RPMI7951 (cell line): ENCODE measurements around the gene ZNF687. TPM values are rescaled to one million over a fixed set of nuclear protein-coding genes. Genes with fewer than 3 reads are reported as not detected.
A peak's percentile ranks its signal among the peaks of the same experiment; 100 is the strongest.

ENCODE experiments used
- DNase-seq: peaks from one replicate; pipeline ENCODE4 v3.0.0-alpha.2; 2012; ENCODE audit warnings: low read depth
- total RNA-seq: library from RNA; depleted of rRNA; stranded (reverse); fragments of >200 nt; shearing (Covaris generic); gene quantifications from 2 replicates; pipeline ENCODE4 v1.2.3, GENCODE V29; 2014; rRNA removed

ZNF687 gene
- total RNA-seq, 1 experiment from 2014 or later, result 6.7 TPM

DNA sequence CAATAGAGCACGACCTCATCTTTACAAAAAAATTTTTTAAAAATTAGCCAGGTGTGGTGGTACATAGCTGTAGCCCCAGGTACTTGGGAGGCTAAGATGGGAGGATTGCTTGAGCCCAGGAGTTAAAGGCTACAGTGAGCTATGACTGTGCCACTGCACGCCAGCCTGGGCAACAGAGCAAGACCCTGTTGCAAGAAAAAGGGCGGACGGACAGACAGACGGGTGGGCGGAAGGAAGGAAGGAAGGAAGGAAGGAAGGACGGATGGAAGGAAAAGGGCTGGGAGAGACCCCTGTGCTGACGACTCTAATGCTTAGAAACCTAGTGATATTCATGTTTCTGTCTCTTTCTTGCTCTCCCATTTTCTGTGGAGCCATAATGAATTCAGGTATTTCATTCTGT, 30.7 kb downstream of the ZNF687 start:
- no peak for DNase-seq

DNA sequence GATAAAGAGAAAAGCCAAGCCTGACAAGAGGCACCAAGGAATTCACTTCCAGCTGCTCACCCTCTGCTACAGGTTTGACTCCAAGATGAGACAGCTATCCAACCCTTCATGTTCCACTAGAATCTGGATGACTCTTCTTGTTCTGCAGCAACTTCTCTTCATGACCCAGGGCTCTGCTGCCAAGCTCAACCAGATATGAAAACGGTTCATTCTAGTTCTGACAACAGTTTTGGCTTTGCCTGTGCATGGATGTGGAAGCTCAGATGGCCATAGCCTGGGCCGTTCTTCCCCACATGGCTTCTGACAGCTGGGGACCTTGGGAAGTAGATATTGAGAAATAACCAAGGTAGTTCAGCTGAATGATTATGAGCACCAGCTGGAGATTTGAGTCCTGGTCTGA, 31.4 kb downstream of the ZNF687 start:
- DNase-seq, result peak; percentile 22

DNA sequence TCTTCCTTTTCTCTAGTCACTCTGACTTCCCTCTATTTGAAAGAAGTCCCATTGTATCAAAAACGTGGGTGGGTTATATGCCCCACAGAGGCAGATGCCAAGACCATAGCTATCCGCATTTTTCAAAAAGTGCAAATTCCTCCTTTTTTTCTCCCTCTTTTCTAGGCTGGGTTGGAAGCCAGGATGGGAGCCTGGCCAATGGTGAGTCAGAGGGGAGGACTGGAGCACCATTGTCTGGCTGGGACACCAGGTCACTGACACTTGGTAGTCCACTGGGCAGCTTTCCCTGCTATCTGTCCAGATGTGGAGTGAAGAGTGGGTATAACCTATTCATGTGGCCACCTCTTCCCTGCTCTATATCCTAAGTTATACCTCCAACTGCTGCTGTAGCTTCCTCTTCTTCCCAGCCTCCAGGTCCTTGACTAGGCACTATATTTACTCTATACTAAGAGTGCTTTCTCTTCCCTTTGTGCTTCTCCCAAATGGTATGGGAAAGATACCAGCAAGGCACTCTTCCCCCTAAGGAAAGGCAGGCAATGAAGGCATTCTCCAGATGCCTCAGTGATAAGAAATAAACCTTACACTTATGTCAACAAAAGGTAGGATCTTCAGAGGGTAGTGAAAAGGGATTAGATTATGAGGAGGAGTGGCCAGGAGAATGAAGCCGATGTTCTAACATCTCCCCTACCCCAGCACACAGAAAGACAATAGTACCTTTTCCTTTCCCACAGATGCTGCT, 32.2 kb downstream of the ZNF687 start:
- DNase-seq, result peak; percentile 94

DNA sequence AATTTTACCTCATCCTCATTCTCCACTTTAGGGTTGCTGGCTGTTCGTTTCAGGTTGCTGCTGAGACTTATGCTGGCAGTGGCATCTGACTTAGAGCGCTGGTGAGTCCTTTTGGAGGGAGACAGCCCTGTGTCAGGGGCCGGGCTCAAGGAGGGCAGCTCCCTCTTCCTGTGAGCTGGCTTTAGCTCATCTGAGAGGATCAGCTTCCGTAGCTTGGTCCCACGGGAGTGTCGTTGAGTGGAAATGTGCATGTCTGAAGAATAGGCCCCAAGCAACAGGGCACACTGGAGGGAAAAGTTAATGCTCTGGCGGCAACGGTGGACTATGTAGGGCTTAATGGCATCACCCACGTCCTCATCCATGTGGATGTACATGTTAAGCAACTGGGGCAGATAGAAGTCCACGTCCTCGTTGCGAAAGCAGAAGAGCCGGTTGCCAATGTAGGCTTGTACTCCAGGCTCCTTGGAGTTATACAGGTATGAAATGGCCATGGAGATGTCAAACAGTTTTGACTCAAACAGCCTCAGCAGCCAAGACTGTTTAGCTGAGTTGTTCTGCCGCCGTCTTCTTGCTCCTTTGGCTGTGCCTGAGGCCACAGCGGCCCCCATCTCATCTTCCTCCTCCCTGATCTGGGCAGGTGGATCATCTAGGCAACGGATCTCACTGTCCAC, 33.6 kb downstream of the ZNF687 start:
- no peak for DNase-seq

DNA sequence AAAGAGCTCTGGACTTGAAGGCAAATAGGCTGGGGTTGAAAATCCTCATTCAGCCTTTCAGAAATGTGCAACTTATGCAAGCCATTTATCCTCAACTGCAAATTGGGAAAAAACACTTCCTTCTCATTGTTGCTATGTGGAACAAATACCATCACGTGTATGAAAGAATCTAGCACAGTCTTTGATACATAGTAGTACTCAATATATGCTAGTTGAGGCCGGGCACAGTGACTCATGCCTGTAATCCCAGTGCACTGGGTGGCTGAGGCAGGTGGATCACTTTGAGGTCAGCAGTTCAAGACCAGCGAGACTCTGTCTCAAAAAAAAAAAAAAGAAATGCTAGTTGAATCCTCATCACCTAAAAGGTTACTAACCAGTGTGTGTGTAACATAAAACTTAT, 36.9 kb downstream of the ZNF687 start:
- no peak for DNase-seq

DNA sequence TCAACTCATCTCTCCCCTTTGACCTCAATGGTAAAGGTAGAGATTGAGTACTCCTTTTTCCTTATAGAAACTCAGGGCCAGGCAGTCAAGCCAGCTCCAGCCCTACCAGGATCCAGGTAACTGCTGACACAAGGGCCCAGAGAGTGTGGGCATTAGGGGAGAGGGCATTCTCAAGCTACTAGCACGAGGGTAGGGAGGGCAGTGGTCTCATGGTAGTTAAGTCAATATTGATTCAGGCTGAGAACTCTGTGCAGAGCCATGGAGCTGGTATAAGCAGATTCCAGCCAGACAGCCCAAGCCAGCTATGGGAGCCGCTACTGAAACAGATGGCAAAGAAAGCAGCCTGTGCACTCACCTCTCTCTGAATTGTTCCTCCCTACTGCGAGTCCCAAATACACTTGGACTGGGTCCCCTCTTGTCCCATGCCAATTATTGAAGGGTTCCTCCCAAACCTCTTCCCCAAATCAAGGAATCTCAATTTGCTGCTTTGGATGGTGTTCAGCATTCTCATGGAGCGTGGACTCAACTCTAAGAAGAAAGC, 42.4 kb downstream of the ZNF687 start:
- no peak for DNase-seq

DNA sequence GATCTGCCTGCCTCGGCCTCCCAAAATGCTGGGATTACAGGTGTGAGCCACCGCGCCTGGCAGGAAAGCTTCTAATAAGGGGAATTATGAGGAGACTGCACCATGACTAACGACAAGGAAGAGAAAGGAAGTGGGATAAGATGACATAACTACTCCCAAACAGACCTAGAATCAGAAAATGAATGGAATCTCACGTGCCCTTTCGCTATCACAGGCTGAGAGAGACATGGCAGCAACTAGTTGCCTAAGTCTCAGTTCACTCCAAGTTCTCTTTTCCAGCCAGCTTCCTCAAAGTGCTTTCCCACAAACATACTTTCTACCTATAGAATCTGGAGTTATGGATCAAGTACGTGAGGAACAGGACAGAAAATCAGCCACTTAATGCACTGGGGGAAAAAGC, 43.1 kb downstream of the ZNF687 start:
- DNase-seq, result no peak

DNA sequence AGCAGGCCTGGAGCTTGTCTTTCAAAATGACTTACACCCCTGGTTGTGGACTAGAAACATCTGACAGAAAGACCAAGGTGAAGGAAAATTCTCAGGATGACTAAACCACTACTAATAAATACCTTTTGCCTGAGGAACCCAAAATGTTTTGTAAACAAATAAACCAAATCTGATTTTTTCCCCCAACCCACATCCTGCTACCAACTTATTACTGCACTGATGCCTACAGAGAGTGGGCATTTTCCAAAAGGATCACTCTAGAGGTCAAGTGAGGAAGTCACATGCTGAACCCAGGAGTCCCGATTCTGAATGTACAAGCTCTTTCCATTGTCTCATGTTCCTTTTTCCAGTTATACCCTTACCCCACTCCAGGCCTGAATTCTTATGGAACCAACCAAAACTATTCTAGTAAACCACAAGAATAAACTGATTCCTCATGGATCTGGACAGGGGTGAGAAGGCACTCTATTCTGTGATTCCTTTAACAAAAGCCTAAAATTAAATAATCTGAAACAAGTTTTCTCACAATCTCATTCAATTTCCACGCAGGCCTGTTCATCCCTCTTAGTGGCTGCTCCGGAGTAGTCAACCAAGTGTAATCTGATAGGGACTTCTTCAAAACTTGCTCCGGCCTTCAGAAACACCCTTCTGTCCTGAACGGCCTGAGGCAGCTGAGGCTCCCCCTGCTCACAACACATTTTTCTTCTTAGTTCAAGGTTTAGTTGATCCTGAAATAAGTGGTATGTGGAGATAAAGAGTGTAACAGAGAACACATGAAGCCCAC, 43.7 kb downstream of the ZNF687 start:
- DNase-seq, result peak; percentile 38

DNA sequence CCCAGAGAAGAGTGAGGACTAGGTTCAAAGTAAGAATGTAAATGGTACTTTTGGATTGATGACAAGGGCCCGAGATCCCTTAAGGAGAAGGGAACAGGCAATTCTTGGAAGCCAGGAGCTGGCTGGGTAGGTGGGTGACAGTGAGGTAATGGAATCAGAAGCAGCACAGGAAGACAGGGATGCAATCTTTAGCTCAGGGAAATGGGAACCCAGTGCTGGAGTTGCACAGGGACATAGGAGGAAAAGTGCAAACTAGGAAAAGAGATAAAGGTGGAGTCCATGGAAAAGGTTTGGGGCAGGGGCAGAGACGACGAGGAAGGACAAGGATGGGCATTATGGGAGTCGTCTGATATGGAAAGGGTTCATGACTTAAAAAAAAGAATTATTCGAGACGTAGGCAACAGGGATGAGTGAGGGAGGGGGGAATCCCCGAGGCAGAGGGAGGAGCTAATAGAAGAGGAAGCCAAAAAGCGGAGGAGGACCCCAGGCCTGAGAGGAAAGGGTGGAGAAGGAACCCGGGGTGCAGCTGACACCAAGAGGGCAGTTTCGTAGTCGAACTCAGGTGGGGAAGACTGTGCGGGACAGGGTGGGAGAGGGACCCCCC, 44.6 kb downstream of the ZNF687 start:
- peak; percentile 54 for DNase-seq

DNA sequence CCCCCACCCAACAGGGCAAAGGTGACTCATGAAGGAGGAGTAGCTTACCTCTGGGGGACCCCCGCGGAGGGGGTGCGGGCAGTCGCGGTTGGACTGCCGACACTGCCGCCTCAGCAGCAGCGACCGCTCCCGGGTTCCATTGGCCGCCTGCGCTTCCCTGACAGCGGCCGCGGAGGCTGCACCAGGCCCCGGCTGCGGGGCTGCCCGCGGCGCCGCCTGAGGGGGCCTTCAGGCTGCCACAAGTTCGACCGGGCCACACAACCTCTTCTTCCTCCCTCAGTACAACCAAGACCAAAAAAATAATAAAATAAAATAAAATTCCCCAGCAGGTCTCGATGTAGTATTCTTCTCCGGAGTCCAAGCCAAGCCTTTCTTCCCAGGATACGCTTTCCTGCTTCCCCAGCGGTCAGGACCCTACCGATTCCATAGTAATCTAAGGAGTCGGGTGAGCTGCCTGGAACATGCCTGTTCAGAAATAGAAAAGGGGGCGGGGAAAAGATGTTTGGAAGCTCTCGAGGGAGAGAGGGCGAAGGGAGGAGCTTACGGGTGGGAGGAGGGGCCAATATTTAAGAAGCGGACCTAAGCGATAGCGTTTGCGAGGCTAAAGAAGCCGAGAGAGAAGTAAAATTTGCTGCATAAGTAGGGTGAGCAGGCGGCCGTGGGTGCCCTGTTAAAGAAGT, 45.3 kb downstream of the ZNF687 start, which contains the start of gene PI4KB:
PI4KB (minus strand) TSS at position 194 of the 680 bp plus-strand sequence. CDS start 10,935 bp downstream, outside the sequence.
- peak; percentile 97 for DNase-seq

DNA sequence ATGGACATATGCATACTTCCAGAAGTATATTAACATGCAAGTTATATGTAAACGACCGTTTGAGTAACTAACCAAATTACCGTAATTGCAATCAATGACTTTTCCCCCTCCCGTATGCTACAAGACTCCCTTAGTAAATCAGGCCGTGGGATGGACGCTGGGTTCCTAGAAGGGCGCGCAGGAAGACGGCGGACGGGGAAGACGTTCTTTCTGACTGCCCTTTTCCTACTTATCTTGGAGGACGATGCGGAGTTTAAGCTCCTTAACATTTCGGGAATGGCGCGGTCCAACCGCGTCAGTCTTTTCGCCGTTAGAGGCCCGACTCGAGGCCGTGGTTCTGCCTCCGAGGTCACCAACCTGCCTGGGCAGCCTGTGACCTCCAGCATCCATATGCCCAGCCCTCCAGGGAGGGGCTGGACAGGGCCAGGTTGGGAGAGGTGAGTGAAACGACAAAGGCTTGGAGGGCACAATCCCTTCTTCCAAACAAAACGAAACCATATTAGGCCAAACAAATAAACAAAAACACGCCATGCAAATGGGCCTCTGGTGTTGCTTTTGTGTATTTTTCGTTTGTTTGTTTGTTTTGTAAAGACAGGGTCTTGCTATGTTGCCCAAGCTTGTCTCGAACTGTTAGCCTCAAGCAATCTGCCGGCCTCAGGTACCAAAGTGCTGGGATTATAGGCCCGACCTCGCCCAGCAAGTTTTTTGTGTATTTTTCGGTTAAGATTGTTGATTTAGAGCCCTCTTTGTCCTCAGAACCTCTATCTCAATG, 46.0 kb downstream of the ZNF687 start:
- peak; percentile 27 for DNase-seq

DNA sequence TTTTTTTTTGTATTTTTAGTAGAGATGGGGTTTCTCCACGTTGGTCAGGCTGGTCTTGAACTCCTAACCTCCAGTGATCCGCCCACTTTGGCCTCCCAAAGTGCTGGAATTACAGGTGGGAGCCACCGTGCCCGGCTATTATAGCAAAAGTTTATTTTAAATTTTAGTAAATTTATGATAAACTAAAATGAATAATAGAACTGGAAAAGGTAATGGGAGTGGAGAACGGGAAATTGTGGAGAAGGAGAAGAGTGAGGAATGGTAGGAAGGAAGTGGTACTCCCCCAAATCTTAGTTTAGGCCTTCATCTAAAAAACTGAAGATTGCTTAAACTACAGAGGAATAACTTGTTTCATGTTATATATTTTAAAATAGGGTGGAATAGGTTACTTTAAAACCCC, 52.7 kb downstream of the ZNF687 start:
- no peak for DNase-seq

DNA sequence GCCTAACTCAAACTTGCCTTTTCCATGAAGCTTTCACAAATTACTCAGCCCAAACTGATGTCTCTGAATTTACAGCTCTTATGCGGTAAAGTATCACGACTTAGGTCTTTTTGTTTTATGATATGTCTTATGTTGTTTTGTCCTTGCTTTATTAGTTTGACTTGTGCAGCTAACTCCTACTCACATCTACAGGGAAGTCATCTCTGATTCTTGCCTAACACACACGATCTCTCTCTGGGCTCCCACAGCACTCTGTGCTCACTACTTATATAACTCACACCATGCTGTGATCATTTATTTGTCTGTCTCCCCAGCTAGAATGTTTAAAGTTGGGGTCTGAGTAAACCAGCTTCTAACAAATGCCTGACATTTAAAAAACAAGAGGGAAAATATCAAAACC, 54.5 kb downstream of the ZNF687 start:
- no peak for DNase-seq

DNA sequence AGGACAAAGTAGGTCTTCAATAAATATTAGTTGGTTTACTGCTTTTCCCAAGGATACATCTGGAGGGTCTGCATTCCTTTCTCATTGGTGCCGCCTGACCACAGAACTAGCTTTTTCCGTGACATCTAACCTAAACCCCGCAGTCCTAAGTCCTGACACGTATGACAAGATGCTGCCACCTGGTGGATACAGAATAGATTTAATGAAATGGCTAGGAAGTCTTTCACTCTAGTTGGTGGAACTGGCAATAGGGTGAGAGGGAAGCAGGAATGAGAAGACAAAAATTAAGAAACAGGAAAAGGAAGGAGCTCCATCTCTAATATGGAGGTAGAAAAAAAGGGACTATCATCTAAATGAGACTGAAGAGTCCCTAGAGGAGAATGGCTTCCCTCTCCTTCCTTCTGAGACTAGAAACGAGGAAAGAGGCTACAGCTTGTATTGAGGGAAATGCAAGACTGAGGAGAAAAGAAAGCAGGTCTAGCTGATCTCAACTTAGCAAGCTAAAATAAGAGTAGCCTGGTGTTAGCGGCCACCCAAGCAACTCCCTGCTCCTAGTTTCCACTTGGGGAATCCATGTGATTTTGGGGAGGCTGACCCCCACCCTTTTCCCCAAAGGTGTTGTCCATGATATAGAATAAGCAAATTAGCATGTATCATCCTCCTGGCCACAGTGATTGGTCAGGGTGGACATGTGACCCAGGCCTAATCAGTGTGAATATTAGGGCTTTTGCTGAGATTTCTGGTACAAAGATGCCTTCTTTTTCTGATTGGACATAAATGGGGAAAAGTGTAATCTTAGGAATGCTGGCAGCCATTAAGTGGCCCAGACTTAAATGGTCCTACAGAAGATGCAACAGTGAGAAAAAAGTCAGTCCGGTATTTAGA, 59.0 kb downstream of the ZNF687 start:
- peak; percentile 82 for DNase-seq

Other genes starting within 250 kb of the ZNF687 start
- gene BNIPL, start 245.7 kb upstream of the ZNF687 start, total RNA-seq, result 0.48 TPM in 1 of 2 replicates, not detected in the other
- 3.0 and 3.2 TPM in 2 replicates for gene C1orf56, start 234.5 kb upstream of the ZNF687 start, total RNA-seq
- gene CDC42SE1, start 222.7 kb upstream of the ZNF687 start, total RNA-seq, result 54.9 and 60.2 TPM in 2 replicates
- gene MLLT11, start 221.9 kb upstream of the ZNF687 start, total RNA-seq, result 16.8 and 20.5 TPM in 2 replicates
- 6.3 and 6.7 TPM in 2 replicates for gene GABPB2, start 211.5 kb upstream of the ZNF687 start, total RNA-seq
- gene SEMA6C, start 135.7 kb upstream of the ZNF687 start, total RNA-seq, result 0.48 and 0.78 TPM in 2 replicates
- not detected in 2 replicates for gene TNFAIP8L2, start 125.7 kb upstream of the ZNF687 start, total RNA-seq
- 7.4 and 8.2 TPM in 2 replicates for gene LYSMD1, start 116.4 kb upstream of the ZNF687 start, total RNA-seq
- gene SCNM1, start 116.2 kb upstream of the ZNF687 start, total RNA-seq, result 47.4 and 58.5 TPM in 2 replicates
- gene TMOD4, start 106.3 kb upstream of the ZNF687 start, total RNA-seq, result 0.36 TPM in 1 of 2 replicates, not detected in the other
- gene VPS72, start 92.1 kb upstream of the ZNF687 start, total RNA-seq, result 54.0 and 63.8 TPM in 2 replicates
- 27.4 and 39.5 TPM in 2 replicates for gene PIP5K1A, start 83.7 kb upstream of the ZNF687 start, total RNA-seq
- 186 and 201 TPM in 2 replicates for gene PSMD4, start 27.6 kb upstream of the ZNF687 start, total RNA-seq
- gene PI4KB, start 45.1 kb downstream of the ZNF687 start, total RNA-seq, result 26.4 and 28.4 TPM in 2 replicates
- gene RFX5, start 65.0 kb downstream of the ZNF687 start, total RNA-seq, result 43.6 and 52.0 TPM in 2 replicates
- 5.1 and 5.2 TPM in 2 replicates for gene SELENBP1, start 90.4 kb downstream of the ZNF687 start, total RNA-seq
- 469 and 498 TPM in 2 replicates for gene PSMB4, start 117.3 kb downstream of the ZNF687 start, total RNA-seq
- gene POGZ, start 177.2 kb downstream of the ZNF687 start, total RNA-seq, result 9.5 and 13.5 TPM in 2 replicates
- gene CGN, start 229.1 kb downstream of the ZNF687 start, total RNA-seq, result under 0.01 and 0.10 TPM in 2 replicates